ENCODE measurements around the gene IFIT3. TPM values are rescaled to one million over a fixed set of nuclear protein-coding genes. Genes with fewer than 3 reads are reported as not detected.

The IFIT3 gene
- 5.3 and 10.5 TPM in 2 replicates for total RNA-seq

- DNase-seq (ENCODE audit: low read depth): no peak
- TF ChIP-seq CTCF (conservative IDR thresholded peaks at IDR 0.05; ENCODE audit: low read depth, low read length): no peak
- H3K4me3 ChIP-seq (ENCODE audit: low read depth, low read length): peak within 1 kb of the TSS; percentile 63
Observed at GRCh38 chr10:89327803-89328441, at the start of gene IFIT3. IFIT3 (plus strand) TSS chr10:89327997; CDS start chr10:89328074, 77 bp downstream.

- no peak overlapping the region for H3K4me3 ChIP-seq (ENCODE audit: low read depth, low read length)
- no peak for TF ChIP-seq CTCF (conservative IDR thresholded peaks at IDR 0.05; ENCODE audit: low read depth, low read length)
- peak; percentile 98 for DNase-seq (ENCODE audit: low read depth)
Observed at GRCh38 chr10:89278034-89278535, 49.7 kb upstream of the IFIT3 start.

- H3K4me3 ChIP-seq (ENCODE audit: low read depth, low read length): no peak overlapping the region
- DNase-seq (ENCODE audit: low read depth): no peak
- no peak for TF ChIP-seq CTCF (conservative IDR thresholded peaks at IDR 0.05; ENCODE audit: low read depth, low read length)
Observed at GRCh38 chr10:89278900-89279392, 48.9 kb upstream of the IFIT3 start.

GRCh38 chr10:89279421-89279869 is 48.4 kb upstream of the IFIT3 start:
- DNase-seq (ENCODE audit: low read depth): no peak
- H3K4me3 ChIP-seq (ENCODE audit: low read depth, low read length): no peak overlapping the region
- no peak for TF ChIP-seq CTCF (conservative IDR thresholded peaks at IDR 0.05; ENCODE audit: low read depth, low read length)

- no peak overlapping the region for H3K4me3 ChIP-seq (ENCODE audit: low read depth, low read length)
- no peak for TF ChIP-seq CTCF (conservative IDR thresholded peaks at IDR 0.05; ENCODE audit: low read depth, low read length)
- DNase-seq (ENCODE audit: low read depth): no peak
Observed at GRCh38 chr10:89280508-89280907, 47.3 kb upstream of the IFIT3 start.

- TF ChIP-seq CTCF (conservative IDR thresholded peaks at IDR 0.05; ENCODE audit: low read depth, low read length): no peak
- DNase-seq (ENCODE audit: low read depth): no peak
- H3K4me3 ChIP-seq (ENCODE audit: low read depth, low read length): no peak overlapping the region
Observed at GRCh38 chr10:89281606-89282395, 46.0 kb upstream of the IFIT3 start.

All from epithelial cell of proximal tubule (primary cell).